ENCODE data around the gene AHNAK. TPM values are rescaled to one million over a fixed set of nuclear protein-coding genes. Genes with fewer than 3 reads are reported as not detected.

The AHNAK gene
- total RNA-seq, 4 donors from 2014 or later: 1,345 to 1,611 (median 1,532) TPM

- no peak overlapping the region for H3K4me3 ChIP-seq (ENCODE audit: low read depth, poor library complexity, severe bottlenecking)
- intact Hi-C loops (cut with DNase I; ENCODE audit: low total_unique reads): no loop called here
- no peak for TF ChIP-seq POLR2A (IDR thresholded peaks at IDR 0.05)
- no peak for TF ChIP-seq CTCF (IDR thresholded peaks at IDR 0.05)
- 27 to 42% methylated on average over 1 to 4 of the region's 8 CpGs for WGBS, 2 donors
- DNase-seq (ENCODE audit: low spot score in 2 of 2): no peak
Observed at GRCh38 chr11:62413060-62413696, 133.4 kb downstream of the AHNAK start.

- no peak for DNase-seq (ENCODE audit: low spot score in 2 of 2)
- intact Hi-C loops (cut with DNase I; ENCODE audit: low total_unique reads): no loop called here
- H3K4me3 ChIP-seq (ENCODE audit: low read depth, poor library complexity, severe bottlenecking): no peak overlapping the region
- no peak for TF ChIP-seq CTCF (IDR thresholded peaks at IDR 0.05)
- TF ChIP-seq POLR2A (IDR thresholded peaks at IDR 0.05): no peak
- 43 to 67% methylated on average over 5 of the region's 5 CpGs for WGBS, 2 donors
Observed at GRCh38 chr11:62411524-62411923, 135.1 kb downstream of the AHNAK start.

GRCh38 chr11:62410972-62411371 lies 135.6 kb downstream of the AHNAK start:
- WGBS, 2 donors: 45 to 69% methylated on average over 8 of the region's 8 CpGs
- intact Hi-C loops (cut with DNase I; ENCODE audit: low total_unique reads): no loop called here
- no peak for DNase-seq (ENCODE audit: low spot score in 2 of 2)
- no peak for TF ChIP-seq CTCF (IDR thresholded peaks at IDR 0.05)
- TF ChIP-seq POLR2A (IDR thresholded peaks at IDR 0.05): no peak
- no peak overlapping the region for H3K4me3 ChIP-seq (ENCODE audit: low read depth, poor library complexity, severe bottlenecking)

GRCh38 chr11:62409831-62410230 lies 136.8 kb downstream of the AHNAK start:
- H3K4me3 ChIP-seq (ENCODE audit: low read depth, poor library complexity, severe bottlenecking): no peak overlapping the region
- no peak for TF ChIP-seq CTCF (IDR thresholded peaks at IDR 0.05)
- TF ChIP-seq POLR2A (IDR thresholded peaks at IDR 0.05): no peak
- no peak for DNase-seq (ENCODE audit: low spot score in 2 of 2)
- intact Hi-C loops (cut with DNase I; ENCODE audit: low total_unique reads): no loop called here
- 71 to 81% methylated on average over 8 of the region's 8 CpGs for WGBS, 2 donors

GRCh38 chr11:62406034-62406433 lies 140.6 kb downstream of the AHNAK start:
- intact Hi-C loops (cut with DNase I; ENCODE audit: low total_unique reads): no loop called here
- DNase-seq (ENCODE audit: low spot score in 2 of 2): no peak
- 63 to 70% methylated on average over 4 of the region's 4 CpGs for WGBS, 2 donors
- TF ChIP-seq POLR2A (IDR thresholded peaks at IDR 0.05): no peak
- TF ChIP-seq CTCF (IDR thresholded peaks at IDR 0.05): no peak
- H3K4me3 ChIP-seq (ENCODE audit: low read depth, poor library complexity, severe bottlenecking): no peak overlapping the region

- TF ChIP-seq CTCF (IDR thresholded peaks at IDR 0.05) (no peak), POLR2A (IDR thresholded peaks at IDR 0.05) (no peak)
- no peak overlapping the region for H3K4me3 ChIP-seq (ENCODE audit: low read depth, poor library complexity, severe bottlenecking)
- 88 to 90% methylated on average over 5 of the region's 5 CpGs for WGBS, 2 donors
- no peak for DNase-seq (ENCODE audit: low spot score in 2 of 2)
- intact Hi-C loops (cut with DNase I; ENCODE audit: low total_unique reads): no loop called here
Observed at GRCh38 chr11:62404901-62405300, 141.7 kb downstream of the AHNAK start.

All from lower leg skin (tissue), 4 donors.